HG03045 (cell line): ENCODE measurements around the gene HDAC5.
"Not testable (repeated sequence)": the region's sequence is repeated elsewhere in the genome, so short reads cannot be mapped to it uniquely, and the experiment has no call there.

Source experiments
- ATAC-seq: cut with Tn5 transposase; IDR thresholded peaks from one replicate; pipeline ENCODE4 v1.9.1; 2021; ENCODE audit warnings: mild to moderate bottlenecking, moderate library complexity; ENCODE audit not compliant: unreplicated experiment

Gene HDAC5

GRCh38 chr17:44071198-44071520 lies 52.3 kb downstream of the HDAC5 start:
- no peak for ATAC-seq

- ATAC-seq = peak; percentile 62
Observed at GRCh38 chr17:44070455-44071197, 52.8 kb downstream of the HDAC5 start, which contains the start of gene G6PC3. TSS of gene G6PC3 (plus strand) at chr17:44070735. CDS start at chr17:44070966, 231 bp downstream.

DNA sequence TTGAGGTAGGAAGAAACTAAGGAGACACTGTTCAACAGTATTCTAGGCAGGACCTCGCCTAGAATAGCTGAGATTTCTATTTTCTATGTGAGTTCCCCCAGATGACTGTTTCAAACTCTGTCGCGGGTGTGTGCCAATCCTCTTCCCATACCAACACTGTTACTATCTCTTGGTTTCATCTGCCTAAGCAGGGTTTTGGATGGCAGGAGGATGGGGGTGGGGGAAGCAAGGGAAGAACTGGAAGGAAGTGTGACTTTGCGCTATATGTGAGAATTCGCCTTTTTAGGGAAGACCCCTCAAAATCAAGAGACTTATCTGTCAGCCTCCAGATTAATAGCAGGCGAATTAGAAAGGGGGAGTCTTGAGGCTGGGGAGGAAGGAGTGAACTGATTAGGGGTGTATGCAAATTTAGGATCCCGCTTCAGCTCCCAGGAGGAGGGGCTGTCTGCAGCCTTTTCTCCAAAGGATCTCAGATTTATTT lies 53.4 kb downstream of the HDAC5 start:
- peak; percentile 3 for ATAC-seq

GRCh38 chr17:44067545-44067940 lies 55.9 kb downstream of the HDAC5 start:
- ATAC-seq = no peak

GRCh38 chr17:44066204-44066930 lies 57.1 kb downstream of the HDAC5 start, which contains the start of gene LSM12:
TSS of gene LSM12 (minus strand) at chr17:44066671. CDS start at chr17:44066587, 84 bp downstream.
- ATAC-seq = peak; percentile 65

- ATAC-seq = no peak
Observed at GRCh38 chr17:44065668-44066203, 57.7 kb downstream of the HDAC5 start.

DNA sequence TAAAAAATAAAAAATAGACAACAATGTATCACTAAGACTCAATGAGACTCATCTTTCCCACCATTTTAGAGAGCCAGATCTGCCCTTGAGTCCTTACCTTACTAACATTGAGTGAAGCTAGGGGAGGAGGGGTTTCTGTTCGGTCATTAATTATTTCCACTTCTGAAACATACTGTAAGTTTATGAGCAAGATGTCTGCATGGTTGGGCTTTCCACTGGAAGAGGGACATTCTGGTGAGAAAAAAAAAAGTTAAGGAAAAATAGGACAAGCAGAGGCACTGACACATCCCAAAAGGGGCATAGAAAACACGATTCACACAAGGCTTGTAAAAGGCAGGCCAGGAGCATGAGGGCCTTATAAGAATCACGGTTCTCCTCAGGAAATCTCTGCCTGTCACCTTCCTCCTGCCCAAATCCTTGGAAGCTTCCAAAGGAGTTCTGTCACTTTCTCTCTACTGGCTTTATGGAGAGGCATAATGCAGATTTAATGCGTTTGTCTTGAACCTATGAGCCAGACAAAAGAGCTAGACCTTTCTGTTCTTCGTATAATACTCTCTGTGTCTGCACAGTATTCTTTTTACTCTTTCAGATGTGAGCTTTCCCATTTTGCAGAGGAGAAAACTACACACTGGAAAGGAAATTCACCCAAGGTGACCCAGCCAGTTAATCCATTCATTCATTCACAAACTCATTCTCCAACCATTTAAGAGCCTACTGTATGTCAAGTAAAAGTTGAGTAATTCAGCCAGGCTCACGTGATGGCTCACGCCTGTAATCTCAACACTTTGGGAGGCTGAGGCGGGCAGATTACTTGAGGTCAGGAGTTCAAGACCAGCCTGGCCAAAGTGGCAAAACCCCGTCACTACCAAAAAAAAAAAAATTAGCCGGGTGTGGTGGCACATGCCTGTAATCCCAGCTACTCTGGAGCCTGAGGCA lies 59.5 kb downstream of the HDAC5 start:
- ATAC-seq = no peak

- ATAC-seq = no peak
Observed at GRCh38 chr17:44062871-44063270, 60.6 kb downstream of the HDAC5 start.

GRCh38 chr17:44061446-44061845 lies 62.0 kb downstream of the HDAC5 start:
- no peak for ATAC-seq

- ATAC-seq = no peak
Observed at GRCh38 chr17:44059101-44059892, 64.1 kb downstream of the HDAC5 start.

- ATAC-seq = no peak
Observed at GRCh38 chr17:44053125-44053872, 70.1 kb downstream of the HDAC5 start.

- ATAC-seq = no peak
Observed at GRCh38 chr17:44049294-44050060, 74.0 kb downstream of the HDAC5 start.

DNA sequence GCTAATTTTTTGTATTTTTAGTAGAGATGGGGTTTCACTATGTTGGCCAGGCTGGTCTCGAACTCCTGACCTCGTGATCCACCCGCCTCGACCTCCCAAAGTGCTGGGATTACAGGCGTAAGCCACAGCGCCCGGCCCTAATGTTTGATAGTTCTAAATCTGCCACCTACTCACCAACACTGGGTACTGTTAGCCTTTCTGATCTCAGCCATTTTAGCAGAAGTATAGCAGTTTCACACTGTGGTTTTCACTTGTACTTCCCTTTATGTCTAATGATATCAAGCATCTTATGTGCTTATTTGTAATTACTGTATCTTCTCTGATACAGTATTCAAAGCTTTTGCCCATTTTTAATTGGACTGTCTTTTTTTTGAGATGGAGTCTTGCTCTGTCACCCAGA lies 76.5 kb downstream of the HDAC5 start:
- not testable (repeated sequence) for ATAC-seq

GRCh38 chr17:44045486-44045885 lies 78.0 kb downstream of the HDAC5 start:
- no peak for ATAC-seq

GRCh38 chr17:44044071-44044470 lies 79.4 kb downstream of the HDAC5 start:
- ATAC-seq = no peak

GRCh38 chr17:44043272-44043696 lies 80.2 kb downstream of the HDAC5 start:
- no peak for ATAC-seq

DNA sequence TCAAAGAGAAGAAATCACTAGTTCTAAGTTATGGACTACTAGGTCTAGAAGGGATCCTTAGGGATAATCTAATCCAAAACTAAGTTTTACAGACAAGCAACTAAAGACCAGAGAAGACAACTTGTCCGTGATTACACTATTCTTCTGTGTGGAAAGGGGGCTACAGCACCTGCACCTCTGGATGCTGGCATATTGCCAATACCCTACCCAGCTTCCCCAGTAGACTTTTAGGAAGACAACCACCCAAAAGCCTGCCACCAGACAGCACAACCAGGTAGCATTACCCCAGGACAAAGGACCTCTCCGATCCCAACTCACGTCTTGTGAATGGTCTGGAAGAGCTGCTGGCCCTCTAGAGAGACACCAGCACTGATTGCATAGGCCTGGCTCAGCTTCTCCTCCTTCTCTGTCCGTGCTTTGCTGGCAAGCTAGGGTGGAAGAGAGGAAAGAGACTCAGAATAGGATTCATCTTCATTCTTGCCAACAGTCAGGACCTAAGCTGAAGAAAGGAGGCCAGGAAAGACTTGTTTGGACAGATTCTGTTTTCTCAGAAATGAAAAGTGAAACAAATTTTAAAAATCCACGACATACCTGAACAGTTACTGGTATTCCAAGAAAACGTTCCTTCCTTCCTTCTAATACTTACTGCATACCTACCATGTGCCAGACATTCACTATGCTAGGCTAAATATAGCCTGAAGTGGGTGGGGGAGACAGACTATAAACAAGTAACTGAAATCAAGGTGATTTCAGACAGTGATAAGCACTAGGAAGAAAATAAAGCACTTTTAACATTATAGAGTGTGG lies 83.4 kb downstream of the HDAC5 start:
- no peak for ATAC-seq

DNA sequence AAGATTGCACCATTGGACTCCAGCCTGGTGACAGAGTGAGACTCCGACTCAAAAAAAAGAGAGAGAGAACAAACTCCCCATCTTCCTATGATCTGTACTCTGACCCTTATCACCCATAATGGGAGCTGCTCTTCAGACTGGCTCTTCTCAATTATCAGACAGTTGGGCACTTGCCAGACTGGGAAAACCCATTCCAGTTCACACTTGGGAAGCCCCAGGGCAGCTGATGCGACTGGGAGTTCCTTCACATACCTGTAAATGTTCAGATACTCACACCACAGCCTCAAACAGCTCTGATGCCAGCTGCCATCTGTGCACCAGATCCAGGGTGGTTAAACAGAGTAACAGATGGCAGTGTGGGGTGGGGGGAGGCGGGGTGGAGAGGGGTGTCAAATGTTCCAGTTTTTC lies 84.8 kb downstream of the HDAC5 start:
- ATAC-seq = no peak
